Fibroblast of pulmonary artery (primary cell): Measurements from ENCODE around the gene DGKQ.

Experiments
- DNase-seq: peaks from one replicate; pipeline ENCODE4 v3.0.0-alpha.2; 2010; ENCODE audit warnings: low read depth
- H3K4me3 ChIP-seq: replicated peaks from 2 replicates; pipeline ENCODE4 v1.5.1; 2011; ENCODE audit warnings: low read depth, mild to moderate bottlenecking, control low read depth, low read length, moderate library complexity
- CTCF ChIP-seq: IDR thresholded peaks from 2 replicates; pipeline ENCODE4 v1.5.1; 2011; ENCODE audit warnings: mild to moderate bottlenecking, control low read depth, low read length, inconsistent platforms; ENCODE audit errors: missing control alignments

The DGKQ gene

GRCh38 chr4:962231-963208 lies 10.8 kb downstream of the DGKQ start:
- DNase-seq = no peak
- no peak overlapping the region for H3K4me3 ChIP-seq
- TF ChIP-seq CTCF = no peak

GRCh38 chr4:961351-962230 lies 11.8 kb downstream of the DGKQ start:
- no peak for TF ChIP-seq CTCF
- no peak for DNase-seq
- H3K4me3 ChIP-seq = no peak overlapping the region

GRCh38 chr4:960636-961350 lies 12.6 kb downstream of the DGKQ start:
- H3K4me3 ChIP-seq = no peak overlapping the region
- no peak for DNase-seq
- TF ChIP-seq CTCF = no peak

- no peak for DNase-seq
- no peak for TF ChIP-seq CTCF
These were observed 13.2 kb downstream of the DGKQ start for GRCh38 chr4:960140-960635.

GRCh38 chr4:959338-960139 lies 13.8 kb downstream of the DGKQ start:
- no peak overlapping the region for H3K4me3 ChIP-seq
- no peak for TF ChIP-seq CTCF
- no peak for DNase-seq

More at GRCh38 chr4:960140-960635, 13.2 kb downstream of the DGKQ start:
- H3K4me3 ChIP-seq = no peak overlapping the region
